Left lung (tissue), 10 donors: Measurements from ENCODE around the gene DKK3. TPM values are rescaled to one million over a fixed set of nuclear protein-coding genes. Genes with fewer than 3 reads are reported as not detected.

Experiments
- ATAC-seq: fragments of 200-7000 bp; cut with Tn5 transposase; one replicate; pipeline ENCODE4 v1.9.1; 2020; ENCODE audit warnings: moderate library complexity
- DNase-seq, 4 donors: peaks; one replicate each; pipeline ENCODE4 v3.0.0-alpha.2; 2013 to 2020
- H3K27ac ChIP-seq, 2 donors: fragments of 200-600 bp; sonication (generic) in 1 of 2; one replicate each; pipeline versions ENCODE4 v1.5.0 to v1.8.0; 2020 to 2021
- H3K27me3 ChIP-seq, 2 donors: fragments of 200-600 bp; sonication (generic) in 1 of 2; one replicate each; pipeline versions ENCODE4 v1.5.0 to v1.8.0; 2020 to 2021
- H3K36me3 ChIP-seq, 2 donors: fragments of 200-600 bp; sonication (generic) in 1 of 2; one replicate each; pipeline versions ENCODE4 v1.5.0 to v1.8.0; 2020 to 2021
- H3K4me1 ChIP-seq, 2 donors: fragments of 200-600 bp; one replicate each; pipeline ENCODE4 v1.8.0; 2021
- H3K4me3 ChIP-seq, 2 donors: fragments of 200-600 bp; sonication (generic) in 1 of 2; one replicate each; pipeline versions ENCODE4 v1.5.0 to v1.8.0; 2020 to 2021; ENCODE audit warnings: mild to moderate bottlenecking in 1 of 2
- H3K9me3 ChIP-seq, 2 donors: fragments of 200-600 bp; sonication (generic) in 1 of 2; one replicate each; pipeline versions ENCODE4 v1.5.0 to v1.8.0; 2020 to 2021
- intact Hi-C, 2 donors: fragments of 100-400 bp; cut with DNase I; formaldehyde crosslinking; loops; one replicate each; pipeline versions ENCODE4 v1.11.2 to v1.14.2; 2022
- polyA plus RNA-seq, 6 donors: library from polyadenylated mRNA; unstranded; fragments of 120-200 nt; gene quantifications; one replicate each; pipeline ENCODE4 v1.2.1, GENCODE V29; 2013; ENCODE audit not compliant: insufficient read length in 6 of 6
- total RNA-seq, 2 donors: library from RNA; stranded (reverse); fragmentation: NEBNext Ultra II Directional; extraction: Animal tissue kit (Norgen Biotek cat#: 25700); gene quantifications; one replicate each; pipeline ENCODE4 v1.2.1, GENCODE V29; 2021
- TF ChIP-seq, protein P1 (sequence below), 2 donors: fragments of 200-600 bp; sonication (generic) in 1 of 2; IDR thresholded peaks; one replicate each; pipeline versions ENCODE4 v1.5.0 to v1.8.0; 2021; ENCODE audit warnings: antibody characterized with exemption in 2 of 2
- donor health status: DM: no; HTN: yes; CAD: no.
- donor health status: DM: no; HTN: no; CAD: no.

The DKK3 gene
- total and polyA plus RNA-seq, 8 donors: 122 to 198 (median 167) TPM

DNA sequence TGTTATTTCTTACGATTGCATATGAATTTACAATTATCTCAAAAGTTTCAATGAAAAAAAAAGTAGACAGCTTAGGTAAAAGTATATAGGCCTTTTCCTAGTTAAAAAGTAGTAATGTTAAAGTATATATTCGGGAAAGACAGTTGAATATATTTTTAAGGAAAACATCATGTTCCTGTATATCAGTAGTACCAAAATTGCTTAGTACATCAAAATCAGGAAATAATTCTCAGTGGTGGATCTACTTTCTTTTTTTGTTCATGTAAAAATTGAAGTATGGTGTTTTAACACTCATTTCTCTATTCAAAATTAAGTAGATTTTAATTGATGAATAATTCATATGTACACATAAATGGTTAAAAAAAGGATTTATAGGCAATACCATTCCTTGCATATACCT is 92.8 kb downstream of the DKK3 start:
- Histone ChIP-seq H3K4me1 (no peaks in the 10 kb centered on the region), H3K9me3 (no peaks in the 10 kb centered on the region), H3K27me3 (no peaks in the 10 kb centered on the region), H3K36me3 (peaks cover 0 to 11% of the 10 kb centered on the region in 2 donors), H3K27ac (no peak overlapping the region), H3K4me3 (no peak overlapping the region)
- DNase-seq (no peak), ATAC-seq (no peak)
- TF ChIP-seq, protein P1, sequence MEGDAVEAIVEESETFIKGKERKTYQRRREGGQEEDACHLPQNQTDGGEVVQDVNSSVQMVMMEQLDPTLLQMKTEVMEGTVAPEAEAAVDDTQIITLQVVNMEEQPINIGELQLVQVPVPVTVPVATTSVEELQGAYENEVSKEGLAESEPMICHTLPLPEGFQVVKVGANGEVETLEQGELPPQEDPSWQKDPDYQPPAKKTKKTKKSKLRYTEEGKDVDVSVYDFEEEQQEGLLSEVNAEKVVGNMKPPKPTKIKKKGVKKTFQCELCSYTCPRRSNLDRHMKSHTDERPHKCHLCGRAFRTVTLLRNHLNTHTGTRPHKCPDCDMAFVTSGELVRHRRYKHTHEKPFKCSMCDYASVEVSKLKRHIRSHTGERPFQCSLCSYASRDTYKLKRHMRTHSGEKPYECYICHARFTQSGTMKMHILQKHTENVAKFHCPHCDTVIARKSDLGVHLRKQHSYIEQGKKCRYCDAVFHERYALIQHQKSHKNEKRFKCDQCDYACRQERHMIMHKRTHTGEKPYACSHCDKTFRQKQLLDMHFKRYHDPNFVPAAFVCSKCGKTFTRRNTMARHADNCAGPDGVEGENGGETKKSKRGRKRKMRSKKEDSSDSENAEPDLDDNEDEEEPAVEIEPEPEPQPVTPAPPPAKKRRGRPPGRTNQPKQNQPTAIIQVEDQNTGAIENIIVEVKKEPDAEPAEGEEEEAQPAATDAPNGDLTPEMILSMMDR (IDR thresholded peaks at IDR 0.05): no peak
- intact Hi-C loops: no loop called here

DNA sequence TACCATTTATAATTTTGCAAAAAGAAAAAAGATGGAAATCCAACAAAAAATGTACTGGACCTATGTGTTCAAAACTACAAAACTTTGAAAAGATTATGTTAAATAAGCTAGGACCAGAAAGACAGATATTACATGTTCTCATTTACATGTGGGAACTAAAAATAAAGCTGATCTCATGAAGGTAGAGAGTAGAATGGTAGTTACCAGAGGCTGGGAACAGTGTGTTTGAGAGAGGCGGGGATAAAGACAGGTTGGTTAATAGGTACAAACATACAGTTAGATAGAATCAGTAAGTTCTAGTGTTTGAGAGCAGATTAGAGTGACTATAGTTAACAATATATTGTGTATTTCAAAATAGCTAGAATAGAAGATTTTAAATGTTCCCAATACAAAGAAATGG is 95.0 kb downstream of the DKK3 start:
- ATAC-seq (no peak), DNase-seq (no peak)
- H3K36me3 ChIP-seq: peaks cover 0 to 13% of the 10 kb centered on the region in 2 donors
- no peaks in the 10 kb centered on the region for H3K9me3 ChIP-seq
- H3K4me1 ChIP-seq: no peaks in the 10 kb centered on the region
- TF ChIP-seq, protein P1 (IDR thresholded peaks at IDR 0.05): no peak
- H3K4me3 ChIP-seq: no peak overlapping the region
- H3K27me3 ChIP-seq: no peaks in the 10 kb centered on the region
- no peak overlapping the region for H3K27ac ChIP-seq
- intact Hi-C loops: no loop called here

Other genes starting within 250 kb of the DKK3 start
- 10 to 100 TPM; 40.9 to 41.3 TPM for gene USP47, start 166.7 kb downstream of the DKK3 start, total RNA-seq
- 100 to 1,000 TPM in 5 of 6 donors, 10 to 100 TPM in 1; 99.4 to 127 (median 109) TPM for gene USP47, start 166.7 kb downstream of the DKK3 start, polyA plus RNA-seq
- 100 to 1,000 TPM; 242 to 293 TPM for gene MICAL2, start 102.0 kb upstream of the DKK3 start, total RNA-seq
- gene MICAL2, start 102.0 kb upstream of the DKK3 start, polyA plus RNA-seq: 100 to 1,000 TPM in 1 of 6 donors, 10 to 100 TPM in 5; 49.8 to 134 (median 76.8) TPM